Ectodermal cell (in vitro differentiated cells): ENCODE measurements around the gene NR6A1.
"Not testable (repeated sequence)": the region's sequence is repeated elsewhere in the genome, so short reads cannot be mapped to it uniquely, and the experiment has no call there.

Source experiments
- H3K27ac ChIP-seq: 2 replicates; pipeline ENCODE4 v1.7.0; 2013; ENCODE audit warnings: mild to moderate bottlenecking, low read depth, low read length; ENCODE audit not compliant: insufficient read depth, poor library complexity, severe bottlenecking
- H3K27me3 ChIP-seq: 2 replicates; pipeline ENCODE4 v1.7.0; 2013; ENCODE audit warnings: mild to moderate bottlenecking, low read length; ENCODE audit not compliant: insufficient read depth, control insufficient read depth, poor library complexity, severe bottlenecking
- H3K36me3 ChIP-seq: one replicate; pipeline ENCODE4 v1.7.0; 2013; ENCODE audit warnings: low read length; ENCODE audit not compliant: control insufficient read depth, insufficient read depth
- H3K4me1 ChIP-seq: one replicate; pipeline ENCODE4 v1.7.0; 2013; ENCODE audit warnings: low read length; ENCODE audit not compliant: control insufficient read depth, insufficient read depth
- H3K4me3 ChIP-seq: 2 replicates; pipeline ENCODE4 v1.7.0; 2013; ENCODE audit warnings: low read depth, low read length, control low read depth; ENCODE audit not compliant: insufficient read depth
- H3K9me3 ChIP-seq: 2 replicates; pipeline ENCODE4 v1.7.0; 2013; ENCODE audit warnings: mild to moderate bottlenecking, low read length, moderate library complexity; ENCODE audit not compliant: control insufficient read depth
- WGBS, 2 experiments: methylation state at CpG; one replicate each; pipeline ENCODE4 v1.1.7; 2013; ENCODE audit warnings: missing lambda C conversion rate in 2 of 2; 5-methylcytosine and 5-hydroxymethylcytosine counted together

NR6A1 gene

DNA sequence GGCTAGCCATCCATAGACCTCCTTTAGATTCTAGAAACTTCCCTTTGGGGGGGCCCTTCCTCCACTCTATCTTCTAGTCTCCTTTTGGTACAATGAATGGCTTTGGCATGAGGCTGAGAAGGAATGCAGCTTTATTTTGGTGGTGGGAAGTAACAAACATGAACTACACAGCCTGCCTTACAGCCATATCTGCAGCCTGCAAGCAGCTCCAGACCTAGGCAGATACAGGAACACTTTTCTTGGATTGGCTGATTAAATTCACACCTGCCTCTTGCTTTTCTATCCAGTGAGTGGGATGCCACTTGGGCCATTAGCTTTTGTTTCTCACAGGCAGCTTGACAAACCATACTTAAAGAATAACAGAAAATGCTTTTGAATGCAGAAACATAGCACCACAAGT is 28.2 kb downstream of the NR6A1 start:
- Histone ChIP-seq H3K9me3 (no peaks in the 10 kb centered on the region), H3K4me1 (peaks cover 3% of the 10 kb centered on the region), H3K36me3 (no peaks in the 10 kb centered on the region), H3K4me3 (no peak overlapping the region), H3K27me3 (no peaks in the 10 kb centered on the region), H3K27ac (peak overlapping the region; percentile 44)

DNA sequence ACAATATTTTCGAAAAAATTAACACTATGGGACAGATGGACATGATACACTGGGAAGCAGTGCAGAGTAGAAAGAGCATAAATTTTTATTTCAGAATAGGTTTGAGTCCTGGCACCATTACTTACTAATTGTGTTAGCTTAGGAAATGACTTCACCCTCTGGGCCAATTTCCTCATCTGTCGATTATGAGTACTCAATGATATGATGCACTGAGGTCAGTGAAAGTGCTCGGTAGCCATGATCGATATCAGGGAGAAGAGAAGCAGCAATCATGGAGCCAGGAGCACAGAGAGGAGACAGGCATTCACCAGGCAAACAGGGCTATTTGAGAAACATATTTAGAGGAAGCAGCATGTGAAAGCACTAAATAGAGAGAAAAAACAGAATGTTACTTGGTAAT is 29.4 kb downstream of the NR6A1 start:
- H3K36me3 ChIP-seq = no peaks in the 10 kb centered on the region
- WGBS, 2 experiments = 96 to 97% methylated on average over 4 of the region's 4 CpGs
- no peaks in the 10 kb centered on the region for H3K27me3 ChIP-seq

DNA sequence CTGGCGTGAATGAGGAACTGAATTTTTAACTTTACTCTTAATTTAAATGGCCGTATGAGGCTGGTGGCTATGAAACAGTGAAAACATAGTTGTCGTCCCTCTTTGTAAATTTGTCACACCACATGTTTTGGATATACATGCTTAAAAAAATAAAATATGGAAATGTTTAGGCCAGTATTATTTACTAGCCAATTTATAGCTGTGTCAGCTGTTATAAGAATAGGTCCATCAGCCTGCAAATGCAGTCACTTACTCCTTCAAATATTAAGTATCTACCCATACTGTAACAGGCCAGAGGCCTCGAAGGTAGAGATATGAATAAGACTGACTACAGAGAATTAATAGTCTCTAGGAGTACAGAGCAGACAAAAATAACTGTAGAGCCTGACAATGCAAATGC is 30.0 kb downstream of the NR6A1 start:
- Histone ChIP-seq H3K4me3 (no peak overlapping the region), H3K9me3 (no peaks in the 10 kb centered on the region), H3K4me1 (peaks cover 3% of the 10 kb centered on the region), H3K27ac (no peak overlapping the region), H3K36me3 (no peaks in the 10 kb centered on the region), H3K27me3 (no peaks in the 10 kb centered on the region)
- 98 to 100% methylated on average over 4 of the region's 4 CpGs for WGBS, 2 experiments

More for the DNA sequence above, 29.4 kb downstream of the NR6A1 start:
- Histone ChIP-seq H3K4me3 (no peak overlapping the region), H3K4me1 (peaks cover 3% of the 10 kb centered on the region), H3K27ac (no peak overlapping the region), H3K9me3 (no peaks in the 10 kb centered on the region)

DNA sequence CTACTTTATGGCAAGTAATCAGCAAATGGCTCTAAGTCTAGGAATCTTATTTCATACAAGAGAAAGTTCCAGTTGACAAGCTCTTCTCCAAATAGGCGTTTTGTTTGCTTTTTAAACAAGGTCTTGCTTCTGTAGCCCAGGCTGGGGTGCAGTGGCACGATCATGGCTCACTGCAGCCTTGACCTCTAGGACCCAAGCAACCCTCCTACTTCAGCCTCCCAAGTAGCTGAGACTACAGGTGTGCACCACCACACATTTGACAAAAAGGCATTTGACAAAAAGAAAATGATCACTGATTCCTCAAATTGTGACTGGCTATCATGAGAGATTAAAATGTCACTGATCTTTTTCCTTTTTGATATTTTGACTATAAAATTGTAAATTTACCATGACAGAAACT is 31.8 kb downstream of the NR6A1 start:
- WGBS, 2 experiments = 93 to 95% methylated on average over 2 of the region's 2 CpGs
- Histone ChIP-seq H3K27ac (no peak overlapping the region), H3K9me3 (no peaks in the 10 kb centered on the region), H3K4me1 (peaks cover 8% of the 10 kb centered on the region), H3K27me3 (no peaks in the 10 kb centered on the region), H3K4me3 (no peak overlapping the region), H3K36me3 (no peaks in the 10 kb centered on the region)

DNA sequence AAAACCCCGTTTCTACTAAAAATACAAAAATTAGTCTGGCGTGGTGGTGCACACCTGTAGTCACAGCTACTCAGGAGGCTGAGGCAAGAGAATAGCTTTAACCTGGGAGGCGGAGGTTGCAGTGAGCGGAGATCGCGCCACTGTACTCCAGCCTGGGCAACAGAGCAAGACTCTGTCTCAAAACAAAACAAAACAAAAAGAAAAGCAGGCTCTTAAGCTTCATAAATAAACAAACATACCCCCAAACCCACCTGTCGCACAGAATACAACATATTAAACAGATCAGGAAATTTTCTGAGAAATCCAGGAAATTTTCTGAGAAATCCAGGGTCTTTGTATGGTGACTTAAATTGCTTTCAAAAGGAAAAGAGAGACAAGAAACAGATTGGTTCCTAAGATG is 33.0 kb downstream of the NR6A1 start:
- H3K27ac ChIP-seq, H3K4me1 ChIP-seq, H3K4me3 ChIP-seq, H3K36me3 ChIP-seq, H3K9me3 ChIP-seq, H3K27me3 ChIP-seq: not testable (repeated sequence)
- 96% methylated on average over 7 of the region's 7 CpGs for WGBS, 2 experiments

DNA sequence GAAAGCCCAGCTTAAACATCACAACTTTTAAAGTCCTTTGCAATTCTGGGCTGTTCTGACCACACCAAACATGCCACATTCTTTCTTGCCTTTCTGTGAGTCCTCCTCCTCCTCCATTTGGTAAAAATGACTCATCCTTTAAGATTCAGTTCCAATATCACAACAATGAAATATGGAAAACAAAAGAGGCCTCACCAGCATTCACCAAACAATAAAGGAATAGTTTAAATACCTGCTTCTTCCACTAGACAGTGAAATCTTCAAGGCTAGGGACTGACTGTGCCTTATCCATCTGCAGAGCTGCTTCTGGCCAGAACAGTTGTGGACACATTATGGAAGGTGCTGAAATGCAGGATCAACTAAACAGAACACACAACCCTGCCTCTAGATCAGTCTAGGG is 36.0 kb downstream of the NR6A1 start:
- H3K9me3 ChIP-seq = no peaks in the 10 kb centered on the region
- peaks cover 4% of the 10 kb centered on the region for H3K4me1 ChIP-seq
- H3K36me3 ChIP-seq = peaks cover 3% of the 10 kb centered on the region
- peak overlapping the region; percentile 30 for H3K27ac ChIP-seq
- H3K27me3 ChIP-seq = no peaks in the 10 kb centered on the region
- no peak overlapping the region for H3K4me3 ChIP-seq

DNA sequence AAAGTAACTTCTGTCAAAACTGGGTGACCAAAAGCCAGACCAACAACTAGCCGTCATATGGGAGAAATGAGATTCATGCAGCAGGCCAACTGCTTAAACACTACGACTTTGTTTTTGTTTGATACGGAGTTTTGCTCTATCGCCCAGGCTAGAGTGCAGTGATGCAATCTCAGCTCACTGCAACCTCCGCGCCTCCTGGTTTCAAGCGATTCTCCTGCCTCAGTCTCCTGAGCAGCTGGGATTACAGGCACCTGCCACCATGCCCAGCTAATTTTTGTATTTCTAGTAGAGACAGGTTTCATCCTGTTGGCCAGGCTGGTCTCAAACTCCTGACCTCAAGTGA is 36.4 kb downstream of the NR6A1 start:
- not testable (repeated sequence) for H3K4me3 ChIP-seq, H3K9me3 ChIP-seq, H3K27me3 ChIP-seq, H3K36me3 ChIP-seq, H3K27ac ChIP-seq, H3K4me1 ChIP-seq
- 93% methylated on average over 7 of the region's 7 CpGs for WGBS, 2 experiments

DNA sequence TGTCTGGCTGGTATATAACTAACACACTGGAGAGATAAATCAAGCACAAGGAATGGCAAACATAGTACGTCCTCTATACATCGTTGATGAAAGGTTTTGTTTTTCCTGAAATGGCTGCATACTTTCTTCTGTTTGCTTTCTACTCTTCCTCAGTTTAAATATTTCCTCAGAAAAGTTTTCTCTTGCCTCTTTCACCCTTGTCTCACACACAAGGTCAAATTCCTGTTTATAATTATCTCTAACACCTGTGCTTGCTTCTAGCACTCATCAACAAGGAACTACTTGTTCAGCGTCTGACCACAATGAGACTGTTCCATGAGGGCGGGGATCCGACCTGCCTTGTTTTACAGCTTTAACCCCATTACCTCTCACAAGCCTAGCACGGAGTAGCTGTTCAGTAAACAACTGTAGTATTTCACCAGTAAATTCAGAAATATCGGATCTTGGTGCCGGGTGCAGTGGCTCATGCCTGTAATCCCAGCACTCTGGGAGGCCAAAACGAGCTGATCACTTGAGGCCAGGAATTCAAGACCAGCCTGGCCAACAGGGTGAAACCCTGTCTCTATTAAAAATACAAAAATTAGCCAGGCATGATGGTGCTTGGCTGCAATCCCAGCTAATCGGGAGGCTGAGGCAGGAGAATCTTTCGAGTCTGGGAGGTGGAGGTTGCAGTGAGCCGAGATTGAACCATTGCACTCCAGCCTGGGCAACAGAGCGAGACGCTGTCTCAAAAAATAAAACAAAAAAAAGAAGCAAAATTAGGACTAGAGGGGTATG is 37.0 kb downstream of the NR6A1 start:
- peaks cover 3% of the 10 kb centered on the region for H3K36me3 ChIP-seq
- H3K4me3 ChIP-seq = no peak overlapping the region
- WGBS, 2 experiments = 93 to 94% methylated on average over 14 of the region's 14 CpGs
- H3K4me1 ChIP-seq = peaks cover 4% of the 10 kb centered on the region
- H3K9me3 ChIP-seq = no peaks in the 10 kb centered on the region
- H3K27ac ChIP-seq = no peak overlapping the region
- H3K27me3 ChIP-seq = no peaks in the 10 kb centered on the region

DNA sequence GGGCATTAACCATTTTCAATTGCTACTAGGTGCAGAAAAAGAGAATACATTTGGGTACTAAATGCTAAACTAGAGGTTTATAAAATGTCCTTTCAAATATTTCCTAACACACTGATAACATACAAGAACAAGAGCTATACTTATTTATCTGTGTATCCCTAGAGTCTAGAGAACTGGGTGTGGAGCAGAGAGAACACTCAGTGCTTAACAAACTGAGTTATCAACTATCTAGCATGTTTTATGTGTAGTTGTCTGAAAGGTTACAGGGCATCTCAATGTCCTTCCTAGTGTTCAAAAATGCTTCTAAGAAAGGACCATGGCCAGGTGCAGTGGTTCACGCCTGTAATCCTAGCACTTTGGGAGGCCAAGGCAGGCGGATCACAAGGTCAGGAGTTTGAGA is 40.3 kb downstream of the NR6A1 start:
- no peaks in the 10 kb centered on the region for H3K9me3 ChIP-seq
- H3K27ac ChIP-seq = no peak overlapping the region
- H3K36me3 ChIP-seq = peaks cover 3% of the 10 kb centered on the region
- WGBS, 2 experiments = 93 to 97% methylated on average over 2 of the region's 2 CpGs
- peaks cover 4% of the 10 kb centered on the region for H3K4me1 ChIP-seq
- no peaks in the 10 kb centered on the region for H3K27me3 ChIP-seq
- H3K4me3 ChIP-seq = no peak overlapping the region

DNA sequence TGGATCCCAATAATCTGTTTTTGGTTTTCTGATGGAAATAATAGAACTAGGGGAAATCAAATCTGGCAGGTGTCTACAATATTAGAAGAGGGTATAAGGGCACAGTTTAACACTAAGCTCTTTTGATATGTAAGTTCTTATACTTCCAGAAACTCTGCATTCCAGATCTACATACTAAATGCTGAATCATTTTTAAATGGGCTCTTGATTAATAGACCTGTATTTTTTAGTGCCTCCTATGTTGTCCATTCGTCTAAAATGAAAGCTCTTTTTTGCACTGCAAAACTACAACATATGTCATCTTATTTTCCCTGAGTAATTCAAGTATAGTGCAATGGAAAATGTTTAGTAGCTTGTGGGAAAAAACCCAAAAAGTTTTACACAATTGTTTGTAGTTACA is 44.2 kb downstream of the NR6A1 start:
- H3K9me3 ChIP-seq = no peaks in the 10 kb centered on the region
- H3K4me3 ChIP-seq = no peak overlapping the region
- 80 to 86% methylated on average over 1 of the region's 1 CpG for WGBS, 2 experiments
- no peak overlapping the region for H3K27ac ChIP-seq
- no peaks in the 10 kb centered on the region for H3K4me1 ChIP-seq
- peaks cover 3% of the 10 kb centered on the region for H3K36me3 ChIP-seq
- H3K27me3 ChIP-seq = no peaks in the 10 kb centered on the region

DNA sequence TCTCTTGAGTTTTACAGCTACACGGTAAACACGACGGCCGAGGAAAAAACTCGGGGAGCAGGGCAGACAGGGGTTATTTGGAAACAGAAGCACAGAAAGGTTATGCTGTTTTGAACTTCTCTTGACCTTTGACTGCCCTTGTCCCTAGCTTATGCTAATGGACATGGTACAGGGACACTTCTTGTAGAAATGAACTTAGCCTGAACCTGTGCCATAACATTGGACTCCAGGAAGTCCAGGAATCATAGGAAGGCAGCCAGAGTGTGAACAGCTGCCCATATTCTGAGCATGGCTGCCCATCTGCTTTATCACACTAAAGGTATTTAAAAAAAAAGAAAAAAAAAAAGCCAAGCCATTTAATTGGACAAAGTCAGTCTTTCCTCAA is 46.1 kb downstream of the NR6A1 start:
- Histone ChIP-seq H3K27me3 (no peaks in the 10 kb centered on the region), H3K9me3 (no peaks in the 10 kb centered on the region), H3K36me3 (no peaks in the 10 kb centered on the region), H3K4me1 (no peaks in the 10 kb centered on the region), H3K27ac (no peak overlapping the region), H3K4me3 (no peak overlapping the region)
- 91 to 94% methylated on average over 5 of the region's 5 CpGs for WGBS, 2 experiments
